GM12801 (cell line): Measurements from ENCODE around the gene STK31.

ENCODE experiments used
- TF ChIP-seq, protein P1 (sequence below): IDR thresholded peaks from one replicate; pipeline ENCODE4 v1.5.1; 2011; ENCODE audit warnings: control low read depth; ENCODE audit not compliant: insufficient read length; ENCODE audit errors: extremely low read depth

The STK31 gene

DNA sequence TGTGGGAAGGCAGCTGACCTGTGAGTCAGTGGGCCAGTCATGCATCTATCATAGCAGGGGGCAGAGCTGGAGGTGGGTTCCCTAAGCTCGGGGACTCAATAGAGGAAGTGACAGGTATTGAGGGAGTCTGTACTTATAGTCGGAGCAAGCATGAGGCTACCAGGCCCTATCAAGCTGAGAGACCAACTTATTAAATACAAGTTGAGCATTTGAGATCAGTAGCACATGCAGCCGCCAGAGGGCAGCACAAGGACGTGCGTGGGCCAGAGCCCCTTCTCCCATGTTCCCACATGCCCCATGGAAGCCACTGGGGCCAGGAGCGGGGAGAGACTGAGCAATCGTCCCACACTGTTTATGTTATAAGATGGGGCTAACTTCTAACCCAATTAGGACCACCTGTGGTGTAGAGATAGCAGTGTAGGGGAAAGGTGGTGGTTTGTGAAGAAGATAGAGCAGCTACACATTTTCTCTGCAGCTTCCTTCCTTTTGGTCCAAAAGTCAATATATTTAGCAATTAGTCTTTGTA, 13.0 kb upstream of the STK31 start:
- TF ChIP-seq, protein P1, sequence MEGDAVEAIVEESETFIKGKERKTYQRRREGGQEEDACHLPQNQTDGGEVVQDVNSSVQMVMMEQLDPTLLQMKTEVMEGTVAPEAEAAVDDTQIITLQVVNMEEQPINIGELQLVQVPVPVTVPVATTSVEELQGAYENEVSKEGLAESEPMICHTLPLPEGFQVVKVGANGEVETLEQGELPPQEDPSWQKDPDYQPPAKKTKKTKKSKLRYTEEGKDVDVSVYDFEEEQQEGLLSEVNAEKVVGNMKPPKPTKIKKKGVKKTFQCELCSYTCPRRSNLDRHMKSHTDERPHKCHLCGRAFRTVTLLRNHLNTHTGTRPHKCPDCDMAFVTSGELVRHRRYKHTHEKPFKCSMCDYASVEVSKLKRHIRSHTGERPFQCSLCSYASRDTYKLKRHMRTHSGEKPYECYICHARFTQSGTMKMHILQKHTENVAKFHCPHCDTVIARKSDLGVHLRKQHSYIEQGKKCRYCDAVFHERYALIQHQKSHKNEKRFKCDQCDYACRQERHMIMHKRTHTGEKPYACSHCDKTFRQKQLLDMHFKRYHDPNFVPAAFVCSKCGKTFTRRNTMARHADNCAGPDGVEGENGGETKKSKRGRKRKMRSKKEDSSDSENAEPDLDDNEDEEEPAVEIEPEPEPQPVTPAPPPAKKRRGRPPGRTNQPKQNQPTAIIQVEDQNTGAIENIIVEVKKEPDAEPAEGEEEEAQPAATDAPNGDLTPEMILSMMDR: no peak

DNA sequence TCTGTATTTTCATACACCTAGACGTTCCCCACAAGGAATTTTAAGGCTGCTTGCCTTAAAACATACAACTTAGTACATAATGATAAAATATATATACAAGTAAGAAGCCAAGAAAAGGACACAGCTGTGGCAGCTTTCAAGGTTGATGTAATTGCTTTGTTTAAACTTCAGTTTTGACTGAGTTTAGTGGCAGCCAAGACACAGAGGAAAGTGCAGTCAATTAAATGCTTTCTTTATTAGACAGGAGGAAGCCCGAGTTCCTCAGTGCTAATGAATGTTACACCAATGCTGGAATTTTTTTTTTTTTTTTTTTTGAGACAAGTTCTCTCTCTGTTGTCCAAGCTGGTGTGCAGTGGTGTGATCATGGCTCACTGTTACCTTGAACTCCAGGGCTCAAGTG, 11.2 kb upstream of the STK31 start:
- TF ChIP-seq, protein P1: no peak

DNA sequence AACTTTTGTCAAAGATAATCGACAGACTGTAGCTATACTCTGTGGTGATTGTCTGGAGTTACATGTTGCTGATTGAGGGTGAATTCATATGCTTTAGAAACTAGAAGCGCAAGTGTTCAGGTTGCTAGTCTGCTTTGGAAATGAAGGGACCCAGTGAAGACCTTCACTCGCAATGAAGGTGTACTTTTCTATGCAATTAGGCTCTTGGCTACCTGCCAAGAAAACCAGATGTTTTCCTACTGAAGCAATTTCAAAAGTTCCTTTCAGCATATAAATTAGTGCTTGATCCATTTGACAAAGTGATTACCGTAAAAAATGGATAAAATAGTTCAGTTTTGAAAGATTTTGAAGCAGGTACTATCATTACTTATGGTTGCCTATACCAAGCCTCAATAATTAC, 10.0 kb upstream of the STK31 start:
- TF ChIP-seq, protein P1: no peak

DNA sequence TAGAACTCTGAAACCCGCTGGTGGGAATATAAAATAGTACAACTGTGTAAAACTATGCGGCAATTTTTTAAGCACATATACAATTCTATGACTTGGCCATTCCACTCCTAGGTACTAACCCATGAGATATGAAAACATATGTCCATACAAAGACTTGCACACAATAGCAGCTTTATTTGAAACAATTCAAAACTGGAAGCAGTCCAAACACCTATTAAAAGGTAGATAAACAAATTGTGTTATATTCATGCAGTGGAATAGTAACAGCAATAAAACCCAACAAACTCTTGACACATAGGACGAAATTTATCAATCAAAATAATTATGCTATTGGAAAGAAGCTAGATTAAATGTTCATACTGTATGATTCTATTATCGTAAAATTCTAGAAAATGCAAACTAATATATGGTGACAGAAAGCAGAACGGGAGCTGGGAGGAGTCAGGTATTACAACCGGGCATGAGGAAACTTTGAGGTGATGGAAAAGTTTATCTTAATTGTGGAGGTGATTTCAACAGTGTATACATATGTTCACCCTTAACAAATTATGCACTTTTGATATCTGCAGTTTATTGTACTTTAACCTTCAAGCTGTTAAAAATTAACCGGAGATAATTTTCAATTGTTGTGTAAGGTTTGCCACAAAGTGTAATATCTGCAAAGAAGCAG, 803 bp upstream of the STK31 start:
- TF ChIP-seq, protein P1: no peak

DNA sequence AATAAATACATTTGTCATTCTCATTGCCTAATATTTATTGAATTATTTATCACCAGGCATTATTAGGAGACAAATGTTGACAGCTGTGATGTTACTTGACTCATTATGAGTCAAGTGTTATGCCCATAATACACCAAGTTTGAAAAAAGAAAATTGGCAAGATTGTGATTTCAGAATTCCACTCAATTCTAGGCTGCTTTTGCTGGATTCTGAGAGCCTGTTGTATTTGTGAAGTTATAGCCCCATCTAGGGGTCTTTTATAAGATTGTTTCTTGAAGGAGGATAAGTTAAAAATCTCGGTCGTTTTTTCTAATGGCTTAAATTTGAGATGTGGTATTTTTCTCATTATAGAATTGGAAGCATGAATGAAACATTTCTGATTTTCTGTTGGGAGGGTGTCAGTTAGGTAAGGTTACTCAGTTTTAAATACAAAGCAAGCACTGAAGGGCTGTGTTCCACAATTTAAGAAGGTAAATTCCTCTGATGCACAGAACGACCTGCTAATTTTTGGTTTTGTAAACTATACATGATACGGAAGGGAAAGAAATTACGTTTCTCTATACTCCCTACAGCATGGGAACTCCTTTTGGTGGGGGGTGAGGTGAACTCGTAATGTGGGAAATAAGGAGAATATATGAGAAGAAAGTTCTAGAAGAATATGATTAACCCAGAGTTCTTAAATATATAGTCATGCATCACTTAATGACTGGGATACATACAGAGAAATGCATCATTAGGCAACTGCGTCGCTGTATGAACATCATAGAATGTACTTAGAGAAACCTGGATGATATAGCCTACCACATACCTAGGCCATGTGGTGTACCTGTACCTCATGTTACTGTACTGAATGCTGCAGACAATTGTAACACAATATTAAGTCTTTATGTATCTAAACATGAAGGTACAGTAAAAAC, 2.6 kb downstream of the STK31 start:
- TF ChIP-seq, protein P1: no peak

DNA sequence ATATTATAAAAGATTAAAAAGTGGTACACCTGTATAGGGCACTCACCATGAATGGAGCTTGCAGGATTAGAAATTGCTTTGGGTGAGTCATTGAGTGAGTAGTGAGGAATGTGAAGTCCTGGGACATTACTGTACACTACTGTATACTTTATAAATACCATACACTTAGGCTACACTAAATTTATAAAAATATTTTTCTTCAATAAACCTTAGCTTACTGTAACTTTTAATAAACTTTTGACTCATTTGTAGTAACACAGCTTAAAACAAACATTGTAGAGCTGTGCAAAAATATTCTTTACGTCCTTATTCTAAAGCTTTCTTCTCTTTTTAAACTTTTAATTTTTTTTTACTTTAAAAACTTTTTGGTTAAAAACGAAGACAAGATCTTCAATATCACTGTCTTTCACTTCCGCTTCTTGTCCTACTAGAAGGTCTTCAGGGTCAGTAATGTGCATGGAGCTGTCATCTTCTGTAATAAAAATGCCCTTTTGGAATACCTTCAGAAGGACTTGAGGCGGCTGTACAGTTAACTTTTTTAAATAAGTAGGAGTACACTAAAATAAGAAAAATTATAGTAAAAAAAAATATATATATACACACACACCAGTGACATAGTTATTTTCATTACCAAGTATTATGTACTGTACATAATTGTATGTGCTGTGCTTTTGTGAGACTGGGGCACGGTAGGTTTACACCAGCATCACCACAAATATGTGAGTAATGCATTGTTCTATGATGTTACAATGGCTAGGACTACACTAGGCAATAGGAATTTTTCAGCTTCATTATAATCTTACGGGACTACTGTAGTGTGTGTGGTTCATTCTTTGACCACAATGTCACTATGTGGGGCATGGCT, 3.5 kb downstream of the STK31 start:
- TF ChIP-seq, protein P1: no peak

DNA sequence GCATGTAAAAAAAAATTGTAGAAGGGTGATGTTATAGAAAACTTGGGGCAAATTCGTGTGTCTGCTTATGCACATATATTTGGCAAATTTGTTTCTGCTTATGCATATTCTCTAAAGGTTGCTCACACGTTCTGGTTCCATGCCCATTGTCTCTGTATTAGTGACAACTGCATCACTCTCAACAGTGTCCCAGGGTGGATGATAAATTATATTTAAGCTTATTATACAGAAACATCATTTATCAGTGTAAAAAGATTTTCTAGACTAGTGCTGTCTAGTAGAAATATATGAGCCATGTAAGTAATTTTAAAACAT, 4.1 kb downstream of the STK31 start:
- TF ChIP-seq, protein P1: no peak
